Adrenal gland (tissue), 5 donors: ENCODE measurements around the gene TRAPPC5.

Source experiments
- POLR2A ChIP-seq, 2 donors: fragments of 450-650 bp; IDR thresholded peaks; one replicate each; pipeline ENCODE4 v1.6.1; 2017; ENCODE audit warnings: antibody characterized with exemption in 2 of 2, mild to moderate bottlenecking in 2 of 2, moderate library complexity in 1 of 2
- TF ChIP-seq, protein P1 (sequence below), 6 experiments: fragments of 450-650 bp in 4 of 6; fragments of 200-600 bp in 2 of 6; sonication (generic) in 1 of 6; IDR thresholded peaks; 1 replicate in 5 of 6; 2 replicates in 1 of 6; pipeline versions ENCODE4 v1.5.1 to v1.8.0; 2016 to 2021; ENCODE audit warnings: antibody characterized with exemption in 6 of 6, mild to moderate bottlenecking in 2 of 6, moderate library complexity in 1 of 6
- donor health status: DM: no; HTN: no; CAD: no.

DNA sequence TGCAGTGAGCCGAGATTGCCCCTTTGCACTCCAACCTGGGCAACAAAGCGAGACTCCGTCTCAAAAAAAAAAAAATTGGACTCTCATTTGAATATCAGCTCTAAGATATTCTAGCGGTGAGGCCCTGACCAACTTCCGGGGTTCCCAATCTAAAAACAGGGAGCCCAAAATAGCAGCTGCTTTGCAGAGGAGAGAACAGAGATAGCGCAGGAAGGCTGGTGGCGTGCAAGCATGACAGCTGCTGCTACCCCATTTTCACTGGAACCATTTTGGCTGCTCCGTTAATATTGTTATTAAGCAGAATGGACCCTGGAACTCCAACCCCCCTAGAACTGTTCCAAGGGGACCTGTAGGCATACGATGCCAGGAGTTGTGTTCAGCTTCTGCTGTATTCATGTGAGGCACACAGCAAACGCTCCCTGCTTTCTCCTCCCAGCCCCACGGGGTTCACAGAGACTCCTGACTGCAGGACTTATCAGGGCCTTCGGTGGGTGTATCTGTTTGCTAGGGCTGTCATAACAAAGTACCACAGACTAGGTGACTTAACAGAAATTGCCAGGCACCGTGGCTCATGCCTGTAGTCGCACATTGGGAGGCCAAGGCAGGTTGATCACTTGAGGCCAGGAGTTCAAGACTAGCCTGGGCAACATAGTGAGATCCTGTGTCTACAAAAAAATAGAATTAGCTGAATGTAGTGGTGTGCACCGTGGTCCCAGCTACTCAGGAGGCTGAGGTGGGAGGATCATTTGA is 32.2 kb upstream of the TRAPPC5 start:
- TF ChIP-seq, protein P1, sequence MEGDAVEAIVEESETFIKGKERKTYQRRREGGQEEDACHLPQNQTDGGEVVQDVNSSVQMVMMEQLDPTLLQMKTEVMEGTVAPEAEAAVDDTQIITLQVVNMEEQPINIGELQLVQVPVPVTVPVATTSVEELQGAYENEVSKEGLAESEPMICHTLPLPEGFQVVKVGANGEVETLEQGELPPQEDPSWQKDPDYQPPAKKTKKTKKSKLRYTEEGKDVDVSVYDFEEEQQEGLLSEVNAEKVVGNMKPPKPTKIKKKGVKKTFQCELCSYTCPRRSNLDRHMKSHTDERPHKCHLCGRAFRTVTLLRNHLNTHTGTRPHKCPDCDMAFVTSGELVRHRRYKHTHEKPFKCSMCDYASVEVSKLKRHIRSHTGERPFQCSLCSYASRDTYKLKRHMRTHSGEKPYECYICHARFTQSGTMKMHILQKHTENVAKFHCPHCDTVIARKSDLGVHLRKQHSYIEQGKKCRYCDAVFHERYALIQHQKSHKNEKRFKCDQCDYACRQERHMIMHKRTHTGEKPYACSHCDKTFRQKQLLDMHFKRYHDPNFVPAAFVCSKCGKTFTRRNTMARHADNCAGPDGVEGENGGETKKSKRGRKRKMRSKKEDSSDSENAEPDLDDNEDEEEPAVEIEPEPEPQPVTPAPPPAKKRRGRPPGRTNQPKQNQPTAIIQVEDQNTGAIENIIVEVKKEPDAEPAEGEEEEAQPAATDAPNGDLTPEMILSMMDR (IDR thresholded peaks at IDR 0.05), result no peak
- TF ChIP-seq POLR2A (IDR thresholded peaks at IDR 0.05), result no peak
